ENCODE data around the gene PPP1R37. TPM values are rescaled to one million over a fixed set of nuclear protein-coding genes. Genes with fewer than 3 reads are reported as not detected.

PPP1R37 gene
- polyA plus RNA-seq, 1 donor from 2014 or later: 53.7 TPM

- H2AFZ ChIP-seq (ENCODE audit: low read depth, low read length): no peak overlapping the region
- no peaks in the 10 kb centered on the region for H3K79me2 ChIP-seq (replicated peaks; ENCODE audit: insufficient read depth, low read length)
- no peaks in the 10 kb centered on the region for H3K36me3 ChIP-seq (ENCODE audit: insufficient read depth, low read length)
- no peaks in the 10 kb centered on the region for H3K27me3 ChIP-seq (ENCODE audit: insufficient read depth, low read depth, low read length)
- H3K4me2 ChIP-seq (ENCODE audit: low read length): no peak overlapping the region
- no peaks in the 10 kb centered on the region for H3F3A ChIP-seq (ENCODE audit: insufficient read depth, low read length, poor library complexity, severe bottlenecking)
- no peak overlapping the region for H3K9ac ChIP-seq (ENCODE audit: low read length)
- no peak overlapping the region for H3K27ac ChIP-seq (ENCODE audit: low read length)
- H3K9me3 ChIP-seq (ENCODE audit: low read length): no peaks in the 10 kb centered on the region
- no peaks in the 10 kb centered on the region for H3K9me2 ChIP-seq (ENCODE audit: insufficient read depth, low read length)
- H3K4me3 ChIP-seq (ENCODE audit: low read length): no peak overlapping the region
- TF ChIP-seq RAD21 (conservative IDR thresholded peaks at IDR 0.05) (no peak), MXI1 (conservative IDR thresholded peaks at IDR 0.05; ENCODE audit: poor library complexity, severe bottlenecking) (no peak), EP300 (conservative IDR thresholded peaks at IDR 0.05; ENCODE audit: poor library complexity, severe bottlenecking) (no peak), CTCF (IDR thresholded peaks at IDR 0.05; ENCODE audit: poor library complexity, severe bottlenecking) (no peak), EZH2 (IDR thresholded peaks at IDR 0.05; ENCODE audit: borderline replicate concordance, insufficient read depth, low read length, poor library complexity, severe bottlenecking) (no peak), REST (IDR thresholded peaks at IDR 0.05; ENCODE audit: borderline replicate concordance) (no peak), TAF1 (IDR thresholded peaks at IDR 0.05; ENCODE audit: low read depth) (no peak), SMC3 (conservative IDR thresholded peaks at IDR 0.05; ENCODE audit: poor library complexity) (no peak), POLR2AphosphoS5 (IDR thresholded peaks at IDR 0.05) (no peak)
- no peaks in the 10 kb centered on the region for H4K20me1 ChIP-seq (ENCODE audit: insufficient read depth)
These were observed 69.7 kb downstream of the PPP1R37 start for GRCh38 chr19:45162608-45163143.

GRCh38 chr19:45163156-45163555, 70.2 kb downstream of the PPP1R37 start:
- no peak for TF ChIP-seq EP300 (conservative IDR thresholded peaks at IDR 0.05; ENCODE audit: poor library complexity, severe bottlenecking)
- TF ChIP-seq MXI1 (conservative IDR thresholded peaks at IDR 0.05; ENCODE audit: poor library complexity, severe bottlenecking): no peak
- no peak for TF ChIP-seq CTCF (IDR thresholded peaks at IDR 0.05; ENCODE audit: poor library complexity, severe bottlenecking)
- no peak for TF ChIP-seq EZH2 (IDR thresholded peaks at IDR 0.05; ENCODE audit: borderline replicate concordance, insufficient read depth, low read length, poor library complexity, severe bottlenecking)
- TF ChIP-seq REST (IDR thresholded peaks at IDR 0.05; ENCODE audit: borderline replicate concordance): no peak
- TF ChIP-seq TAF1 (IDR thresholded peaks at IDR 0.05; ENCODE audit: low read depth): no peak
- TF ChIP-seq RAD21 (conservative IDR thresholded peaks at IDR 0.05): no peak
- no peak for TF ChIP-seq POLR2AphosphoS5 (IDR thresholded peaks at IDR 0.05)
- TF ChIP-seq SMC3 (conservative IDR thresholded peaks at IDR 0.05; ENCODE audit: poor library complexity): no peak
- no peak overlapping the region for H3K27ac ChIP-seq (ENCODE audit: low read length)
- no peaks in the 10 kb centered on the region for H3K36me3 ChIP-seq (ENCODE audit: insufficient read depth, low read length)
- H3K9me2 ChIP-seq (ENCODE audit: insufficient read depth, low read length): no peaks in the 10 kb centered on the region
- H3K79me2 ChIP-seq (replicated peaks; ENCODE audit: insufficient read depth, low read length): no peaks in the 10 kb centered on the region
- H3K9ac ChIP-seq (ENCODE audit: low read length): no peak overlapping the region
- H3K9me3 ChIP-seq (ENCODE audit: low read length): no peaks in the 10 kb centered on the region
- no peaks in the 10 kb centered on the region for H4K20me1 ChIP-seq (ENCODE audit: insufficient read depth)
- H2AFZ ChIP-seq (ENCODE audit: low read depth, low read length): no peak overlapping the region
- no peak overlapping the region for H3K4me2 ChIP-seq (ENCODE audit: low read length)
- no peaks in the 10 kb centered on the region for H3K27me3 ChIP-seq (ENCODE audit: insufficient read depth, low read depth, low read length)
- H3K4me3 ChIP-seq (ENCODE audit: low read length): no peak overlapping the region
- H3F3A ChIP-seq (ENCODE audit: insufficient read depth, low read length, poor library complexity, severe bottlenecking): no peaks in the 10 kb centered on the region
